GM19395 (cell line): ENCODE data around the gene ATP1B1.
A peak's percentile ranks its signal among the peaks of the same experiment; 100 is the strongest.

Experiments used
- ATAC-seq: cut with Tn5 transposase; IDR thresholded peaks from one replicate; pipeline ENCODE4 v1.9.1; 2021; ENCODE audit warnings: mild to moderate bottlenecking, moderate library complexity; ENCODE audit not compliant: unreplicated experiment

The ATP1B1 gene

GRCh38 chr1:169106095-169106920, at the start of gene ATP1B1:
ATP1B1 (plus strand) TSS chr1:169106690; CDS start chr1:169106830, 140 bp downstream.
- peak; percentile 89 for ATAC-seq

- no peak for ATAC-seq
Observed at GRCh38 chr1:169059421-169059820, 47.1 kb upstream of the ATP1B1 start.

GRCh38 chr1:169060043-169060722, 46.3 kb upstream of the ATP1B1 start:
- no peak for ATAC-seq

DNA sequence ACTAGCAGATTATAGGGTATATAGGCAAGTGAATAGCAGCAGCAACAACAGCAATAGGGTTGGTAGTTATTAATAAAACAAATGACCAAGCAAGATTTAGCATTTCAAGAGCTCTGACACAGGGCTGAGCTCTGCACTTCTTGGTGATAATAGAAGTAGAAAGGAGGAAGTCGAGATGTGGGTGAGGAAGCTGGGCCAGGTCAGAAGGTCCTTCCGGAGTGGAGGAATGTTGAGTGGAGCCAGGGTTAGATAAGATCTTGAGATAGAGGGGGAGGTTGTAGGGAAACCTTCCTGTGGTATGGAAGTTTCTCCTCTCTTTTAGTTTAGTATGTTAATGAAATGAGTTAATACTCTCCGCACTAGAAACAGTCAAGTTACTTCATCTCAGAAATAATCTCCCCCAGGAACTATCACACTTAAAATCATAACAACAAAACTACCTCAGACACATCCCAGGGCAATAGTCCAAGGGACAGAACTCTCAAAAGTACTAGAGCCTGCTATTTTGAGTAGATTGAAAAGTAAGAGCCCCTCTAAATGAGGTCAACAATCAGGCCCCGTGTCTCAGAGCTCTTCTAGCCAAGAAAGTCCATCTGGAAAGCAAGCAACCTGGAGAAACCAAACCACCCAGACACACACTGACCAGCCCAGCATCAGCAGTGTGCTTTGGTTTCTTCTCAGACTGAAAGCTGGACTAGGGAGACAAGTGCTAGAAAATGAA, 45.4 kb upstream of the ATP1B1 start:
- no peak for ATAC-seq

GRCh38 chr1:169062152-169062551, 44.3 kb upstream of the ATP1B1 start:
- no peak for ATAC-seq

- no peak for ATAC-seq
Observed at GRCh38 chr1:169064103-169064502, 42.4 kb upstream of the ATP1B1 start.

DNA sequence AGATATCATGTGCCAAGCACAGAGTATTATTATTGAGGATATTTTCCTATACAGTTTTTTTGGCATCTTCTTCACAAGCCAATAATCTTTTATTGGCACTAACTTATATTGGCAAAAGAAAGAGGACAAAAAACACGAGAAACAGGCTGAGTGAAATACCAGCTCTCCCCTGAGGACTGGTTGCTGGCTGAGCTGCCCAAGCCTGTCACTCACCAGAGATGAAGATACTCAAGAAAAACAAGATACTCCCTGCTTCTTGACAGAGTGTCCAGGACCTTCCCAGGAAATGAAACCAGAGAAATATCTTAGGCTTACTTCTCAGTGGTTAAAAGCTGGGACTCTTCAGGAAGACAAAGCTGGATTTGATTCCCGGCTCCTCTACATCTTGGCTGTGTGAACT, 35.9 kb upstream of the ATP1B1 start:
- no peak for ATAC-seq

GRCh38 chr1:169070958-169071357, 35.5 kb upstream of the ATP1B1 start:
- no peak for ATAC-seq

DNA sequence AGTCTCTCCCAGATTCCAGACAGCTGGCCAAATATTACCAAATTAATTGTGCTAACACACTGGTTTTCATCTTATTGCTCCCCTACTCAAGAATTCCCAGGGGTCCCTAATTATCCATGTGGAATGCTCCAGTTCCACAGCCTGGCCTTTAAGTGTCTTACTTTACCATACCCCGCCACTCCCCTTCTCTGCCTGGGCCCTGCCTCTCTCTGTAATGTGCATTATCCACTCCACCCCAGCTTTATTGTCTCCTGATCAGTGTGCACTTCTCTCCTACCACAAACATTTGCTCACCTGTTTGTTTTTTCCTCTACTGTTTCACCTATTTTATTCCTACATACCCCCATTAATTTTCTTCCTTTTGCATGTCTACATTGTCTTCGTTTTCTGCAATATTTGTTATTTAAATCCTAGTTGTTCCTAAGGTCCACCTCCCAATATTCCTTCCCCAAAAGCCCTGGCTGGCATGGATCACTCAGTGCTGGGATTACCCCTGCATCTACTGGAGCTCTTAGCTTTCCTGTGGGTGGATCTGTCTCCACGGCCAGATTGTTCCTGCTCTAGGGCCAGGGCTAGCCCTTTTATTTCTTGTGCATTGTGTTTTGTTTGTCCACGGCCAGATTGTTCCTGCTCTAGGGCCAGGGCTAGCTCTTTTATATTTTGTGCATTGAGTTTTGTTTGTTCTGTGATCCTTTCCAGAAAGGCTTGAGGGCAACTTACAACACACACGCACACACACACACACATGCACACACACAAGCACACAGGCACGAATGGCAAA, 33.4 kb upstream of the ATP1B1 start:
- no peak for ATAC-seq

DNA sequence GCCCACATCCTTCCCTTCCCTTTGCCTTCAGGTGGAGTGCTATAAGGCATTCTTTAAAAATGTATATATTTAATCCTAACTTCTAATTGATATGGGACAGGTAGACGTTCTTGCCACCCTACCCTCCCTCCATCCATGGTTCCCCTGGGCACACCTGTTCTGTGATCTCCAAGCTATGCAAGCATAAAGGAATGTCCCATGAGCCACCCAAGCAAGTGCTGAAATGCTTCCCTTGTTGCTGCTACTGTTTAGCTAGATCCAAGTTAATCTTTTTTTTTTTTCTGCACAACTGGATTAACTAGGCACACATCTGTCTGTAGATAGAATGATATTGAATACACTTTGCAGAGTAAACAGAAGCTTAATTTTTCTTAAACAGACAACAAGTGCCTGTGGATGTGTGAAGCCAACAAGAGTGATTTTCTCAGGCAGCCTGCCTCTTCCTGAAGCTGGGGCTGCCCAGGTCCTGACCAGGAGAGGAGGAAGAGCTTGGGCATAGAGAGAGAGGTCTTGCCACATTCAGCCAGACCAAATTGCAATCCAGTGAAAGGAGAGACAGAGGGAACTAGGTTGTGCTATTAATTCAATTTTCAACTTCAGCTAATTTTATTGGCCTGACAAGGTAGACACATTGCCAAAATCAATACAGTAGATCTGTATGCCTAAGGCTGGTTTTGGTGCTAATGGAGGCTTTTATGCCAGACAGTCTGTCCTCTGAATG, 28.2 kb upstream of the ATP1B1 start:
- ATAC-seq, result no peak

DNA sequence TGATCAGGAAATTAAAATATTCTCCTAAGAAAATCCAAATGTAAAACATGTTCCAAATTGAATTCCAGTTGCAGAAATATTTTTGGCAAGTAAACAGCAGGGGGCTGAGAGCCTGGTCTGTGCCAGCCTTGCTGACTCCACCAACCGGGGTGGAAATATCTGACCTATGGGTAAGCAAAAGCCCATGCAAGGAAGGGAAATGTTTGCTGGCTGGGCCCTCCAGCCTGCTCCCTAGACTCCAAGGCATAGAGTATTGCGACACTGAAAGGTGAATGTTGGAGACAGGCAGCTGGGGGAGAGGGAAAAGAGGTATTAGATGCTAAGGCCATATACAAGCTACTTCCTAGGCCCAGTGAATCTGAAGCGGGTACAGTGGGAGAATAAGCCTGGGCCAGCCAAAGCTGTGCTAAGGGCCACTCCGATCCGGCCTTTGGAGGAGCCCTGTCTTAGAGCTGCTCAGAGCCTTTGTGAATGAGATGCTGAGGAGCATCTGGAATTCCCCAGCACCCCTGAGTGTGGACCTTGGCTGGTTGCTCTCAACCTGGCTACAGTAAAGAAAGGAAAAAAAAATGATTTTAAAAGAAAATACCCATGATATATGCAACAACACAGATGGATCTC, 24.9 kb upstream of the ATP1B1 start:
- ATAC-seq, result no peak

DNA sequence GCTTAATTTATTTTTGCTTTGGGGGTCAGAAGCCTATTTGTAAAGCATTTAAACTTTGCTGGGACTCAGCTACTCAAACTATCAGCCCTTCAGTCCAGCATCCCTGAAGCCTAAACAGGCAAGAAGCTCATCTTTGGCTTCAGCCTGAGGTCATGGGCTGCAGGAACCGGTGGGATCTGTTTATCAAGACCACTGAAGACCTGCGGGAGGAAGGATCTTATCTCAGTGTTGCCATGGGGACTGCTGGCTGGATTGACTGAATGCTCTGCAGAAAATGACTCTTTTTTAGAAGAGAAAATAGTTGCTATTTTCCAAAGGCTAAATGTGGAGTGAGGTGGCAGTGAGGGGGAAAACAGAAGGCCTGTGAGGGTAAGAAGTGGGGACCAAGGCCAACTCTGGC, 20.6 kb upstream of the ATP1B1 start:
- no peak for ATAC-seq

DNA sequence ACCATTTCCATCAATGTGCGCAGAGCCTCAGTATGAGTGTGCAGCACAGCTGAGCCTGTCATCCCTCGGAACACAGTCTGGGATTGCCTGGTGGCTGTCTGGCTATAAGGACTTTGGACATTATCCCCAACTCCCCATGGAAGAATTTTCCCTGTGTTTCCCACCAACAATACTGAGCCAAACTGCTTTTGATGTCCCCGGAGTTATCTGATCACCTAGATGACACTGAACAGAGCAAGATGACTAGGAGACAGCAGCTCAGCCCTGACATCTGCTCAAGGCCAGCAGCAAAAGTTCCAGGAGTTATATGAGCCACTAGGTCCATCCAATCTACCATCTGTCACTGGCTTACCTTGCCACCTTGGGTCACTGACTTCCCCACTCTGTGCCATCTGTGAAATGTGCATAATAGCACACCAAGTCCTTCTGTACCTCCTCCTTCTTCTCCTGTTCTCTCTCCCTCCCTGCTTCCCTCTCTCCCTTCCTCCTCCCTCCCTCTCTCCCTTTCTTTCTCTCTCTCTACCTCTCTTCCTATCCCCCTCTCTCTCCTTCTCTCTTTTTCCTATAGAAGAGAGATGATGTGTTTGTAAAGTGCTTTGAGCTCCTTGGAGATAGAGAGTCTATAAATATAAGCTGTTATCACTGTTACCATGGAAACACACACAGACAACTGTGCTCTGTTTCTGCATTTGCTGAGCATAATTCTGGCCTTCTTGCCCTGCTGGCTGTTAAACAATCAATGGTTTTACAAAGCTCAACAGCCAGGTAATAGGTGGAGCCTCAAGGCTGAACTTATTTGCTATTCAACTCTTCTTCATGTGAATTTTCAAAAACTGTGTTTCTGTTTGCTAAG, 19.7 kb upstream of the ATP1B1 start:
- ATAC-seq, result no peak

GRCh38 chr1:169087876-169088275, 18.6 kb upstream of the ATP1B1 start:
- ATAC-seq, result no peak

DNA sequence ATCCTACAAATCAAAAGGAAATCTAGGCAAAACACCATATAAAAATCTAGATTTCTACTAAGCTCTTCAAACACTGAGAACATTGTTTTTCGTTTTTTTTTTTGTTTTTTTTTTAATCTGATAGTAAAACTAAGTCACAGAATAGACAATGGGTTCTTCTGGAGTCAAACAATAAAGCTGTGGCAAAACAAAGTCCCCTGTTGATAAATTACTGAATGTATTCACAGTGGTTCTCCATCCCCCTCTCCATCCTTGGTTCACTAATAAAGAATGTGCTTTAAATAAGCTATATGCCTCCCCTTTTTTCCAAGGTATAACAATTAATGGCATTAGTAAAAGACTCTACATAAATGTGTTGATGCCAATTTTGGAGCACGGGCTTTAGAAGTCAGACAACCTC, 16.7 kb upstream of the ATP1B1 start:
- no peak for ATAC-seq

- no peak for ATAC-seq
Observed at GRCh38 chr1:169090308-169090899, 16.1 kb upstream of the ATP1B1 start.

DNA sequence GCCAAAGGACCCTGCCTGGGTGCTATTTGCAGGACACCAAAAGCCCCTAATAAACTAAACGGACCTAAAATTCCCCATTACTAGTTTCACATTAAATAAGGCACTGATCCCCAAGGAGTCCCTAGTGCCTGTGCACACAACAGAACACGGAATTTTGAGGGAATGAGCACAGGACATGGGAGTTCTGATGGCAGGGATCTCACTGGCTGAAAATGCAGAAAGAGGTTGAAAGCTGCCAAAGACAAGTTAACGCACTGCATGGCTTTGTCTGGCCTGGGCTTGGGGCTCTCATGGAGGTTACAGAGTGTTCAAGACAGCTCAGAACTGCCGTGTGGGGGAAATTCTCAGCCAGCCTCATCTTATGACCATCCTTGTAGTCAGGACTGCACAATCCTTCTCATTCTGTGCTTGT, 15.6 kb upstream of the ATP1B1 start:
- ATAC-seq, result peak; percentile 47

- peak; percentile 65 for ATAC-seq
Observed at GRCh38 chr1:169091480-169091941, 15.0 kb upstream of the ATP1B1 start.
